OCI-LY3 (cell line): ENCODE measurements around the gene CTNNA1.

ENCODE experiments used
- H2AFZ ChIP-seq: fragments of 200-600, 300-600 bp; shearing (Covaris generic); 2 replicates; pipeline ENCODE4 v1.6.0; 2014; ENCODE audit warnings: antibody characterized with exemption, low read depth, low read length
- H3K27ac ChIP-seq: fragments of 200-600, 300-600 bp; sonication (generic); 2 replicates; pipeline ENCODE4 v1.5.1; 2014; ENCODE audit warnings: mild to moderate bottlenecking, low read length, moderate library complexity, mixed read lengths
- H3K27me3 ChIP-seq: fragments of 200-600, 300-600 bp; sonication (generic); 2 replicates; pipeline ENCODE4 v1.6.1; 2014; ENCODE audit warnings: low read depth, low read length, mixed read lengths
- H3K36me3 ChIP-seq: fragments of 200-600, 300-600 bp; sonication (generic); replicated peaks from 2 replicates; pipeline ENCODE3; 2014; ENCODE audit warnings: low read depth, low read length, mixed read lengths
- H3K4me1 ChIP-seq: fragments of 300-600, 200-600 bp; sonication (generic); 2 replicates; pipeline ENCODE4 v1.6.1; 2014; ENCODE audit warnings: low read length, mixed read lengths
- H3K4me2 ChIP-seq: fragments of 200-600, 300-600 bp; sonication (generic); 2 replicates; pipeline ENCODE4 v1.6.1; 2014; ENCODE audit warnings: low read length, mixed read lengths
- H3K4me3 ChIP-seq: fragments of 300-600, 200-600 bp; sonication (generic); 2 replicates; pipeline ENCODE4 v1.5.1; 2014; ENCODE audit warnings: antibody characterized with exemption, mild to moderate bottlenecking, low read length, moderate library complexity
- H3K79me2 ChIP-seq: fragments of 300-600, 200-600 bp; shearing (Covaris generic); 2 replicates; pipeline ENCODE4 v1.6.1; 2014; ENCODE audit warnings: mild to moderate bottlenecking, low read length, mixed read lengths
- H3K9ac ChIP-seq: fragments of 300-600, 200-600 bp; shearing (Covaris generic); 2 replicates; pipeline ENCODE4 v1.6.0; 2014; ENCODE audit warnings: mild to moderate bottlenecking, low read length, moderate library complexity
- H3K9me3 ChIP-seq: fragments of 200-600, 300-600 bp; shearing (Covaris generic); 2 replicates; pipeline ENCODE4 v1.6.1; 2014; ENCODE audit warnings: low read length, mixed read lengths; ENCODE audit not compliant: insufficient read depth
- H4K20me1 ChIP-seq: fragments of 200-600, 300-600 bp; sonication (generic); 2 replicates; pipeline ENCODE4 v1.6.1; 2016; ENCODE audit warnings: low read length, mixed read lengths; ENCODE audit not compliant: insufficient read depth
- EZH2phosphoT487 ChIP-seq: fragments of 200-600 bp; shearing (Covaris generic); IDR thresholded peaks from 2 replicates; pipeline ENCODE4 v1.6.1; 2018; ENCODE audit warnings: antibody characterized with exemption, mixed run types, low read depth
- TF ChIP-seq, protein P1 (sequence below): fragments of 200-600, 300-600 bp; sonication (generic); IDR thresholded peaks from 2 replicates; pipeline ENCODE4 v1.5.1; 2014; ENCODE audit warnings: antibody characterized with exemption, low read length, low read depth

CTNNA1 gene

DNA sequence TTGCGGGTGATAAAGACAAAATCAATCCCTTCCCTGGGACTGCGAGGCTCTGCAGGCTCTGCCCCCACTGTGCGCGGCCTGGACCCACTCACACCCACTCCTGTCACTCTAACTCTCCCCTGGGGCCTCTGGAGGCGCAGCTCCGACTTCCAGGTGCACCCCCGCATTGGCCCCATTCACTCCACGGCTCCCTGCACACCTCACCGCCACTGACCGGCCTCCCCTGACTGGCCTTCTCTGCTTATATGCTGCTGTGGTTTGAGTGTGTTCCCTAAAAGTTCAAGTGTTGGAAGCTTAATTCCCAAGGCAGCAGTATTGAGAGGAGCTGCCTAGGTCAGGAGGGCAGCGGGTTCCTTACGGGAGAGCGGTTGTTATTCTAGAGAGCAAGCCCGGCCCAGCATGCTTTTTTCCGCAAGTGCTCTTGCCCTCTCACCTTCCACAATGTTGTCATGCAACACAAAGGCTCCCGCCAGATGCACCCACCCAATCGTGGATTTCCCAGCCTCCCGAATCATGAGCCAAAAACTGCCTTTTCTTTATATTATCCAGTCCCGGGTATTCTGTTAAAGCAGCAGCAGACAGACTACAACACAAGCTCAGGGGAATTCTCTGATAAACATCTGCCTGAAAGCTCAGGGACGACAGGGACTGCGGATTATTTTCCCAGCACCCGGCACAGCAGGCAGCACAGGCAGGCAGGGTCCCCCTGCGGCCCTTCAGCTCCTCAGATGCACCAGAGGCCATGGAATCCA, 195.4 kb downstream of the CTNNA1 start:
- no peak overlapping the region for H3K4me3 ChIP-seq
- TF ChIP-seq EZH2phosphoT487: no peak
- TF ChIP-seq, protein P1, sequence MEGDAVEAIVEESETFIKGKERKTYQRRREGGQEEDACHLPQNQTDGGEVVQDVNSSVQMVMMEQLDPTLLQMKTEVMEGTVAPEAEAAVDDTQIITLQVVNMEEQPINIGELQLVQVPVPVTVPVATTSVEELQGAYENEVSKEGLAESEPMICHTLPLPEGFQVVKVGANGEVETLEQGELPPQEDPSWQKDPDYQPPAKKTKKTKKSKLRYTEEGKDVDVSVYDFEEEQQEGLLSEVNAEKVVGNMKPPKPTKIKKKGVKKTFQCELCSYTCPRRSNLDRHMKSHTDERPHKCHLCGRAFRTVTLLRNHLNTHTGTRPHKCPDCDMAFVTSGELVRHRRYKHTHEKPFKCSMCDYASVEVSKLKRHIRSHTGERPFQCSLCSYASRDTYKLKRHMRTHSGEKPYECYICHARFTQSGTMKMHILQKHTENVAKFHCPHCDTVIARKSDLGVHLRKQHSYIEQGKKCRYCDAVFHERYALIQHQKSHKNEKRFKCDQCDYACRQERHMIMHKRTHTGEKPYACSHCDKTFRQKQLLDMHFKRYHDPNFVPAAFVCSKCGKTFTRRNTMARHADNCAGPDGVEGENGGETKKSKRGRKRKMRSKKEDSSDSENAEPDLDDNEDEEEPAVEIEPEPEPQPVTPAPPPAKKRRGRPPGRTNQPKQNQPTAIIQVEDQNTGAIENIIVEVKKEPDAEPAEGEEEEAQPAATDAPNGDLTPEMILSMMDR: no peak
- no peaks in the 10 kb centered on the region for H3K9me3 ChIP-seq
- no peaks in the 10 kb centered on the region for H3K4me1 ChIP-seq
- H3K9ac ChIP-seq: no peak overlapping the region
- H3K4me2 ChIP-seq: no peak overlapping the region
- H3K79me2 ChIP-seq: no peaks in the 10 kb centered on the region
- H3K36me3 ChIP-seq: no peaks in the 10 kb centered on the region
- H4K20me1 ChIP-seq: no peaks in the 10 kb centered on the region
- no peaks in the 10 kb centered on the region for H3K27me3 ChIP-seq
- H2AFZ ChIP-seq: no peak overlapping the region
- no peak overlapping the region for H3K27ac ChIP-seq

DNA sequence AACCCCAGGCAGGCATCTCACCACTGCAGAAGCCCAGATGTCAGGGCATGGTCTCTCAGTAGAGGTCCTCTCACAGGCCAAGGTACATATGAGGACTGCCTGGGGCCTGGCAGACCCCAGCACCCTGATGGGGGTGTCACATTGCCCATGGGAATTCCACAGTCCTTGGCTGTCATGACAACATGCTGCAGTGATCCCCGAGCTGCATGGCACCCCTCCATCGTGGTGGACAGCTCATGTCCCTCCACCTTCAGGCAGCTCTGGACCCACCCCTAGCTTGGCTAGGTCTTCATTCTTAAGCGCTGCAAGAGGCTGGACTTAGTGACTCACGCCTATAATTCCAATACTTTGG, 196.0 kb downstream of the CTNNA1 start:
- Histone ChIP-seq H3K9ac (no peak overlapping the region), H3K4me1 (no peaks in the 10 kb centered on the region), H3K27ac (no peak overlapping the region), H3K36me3 (no peaks in the 10 kb centered on the region), H3K4me3 (no peak overlapping the region), H3K4me2 (no peak overlapping the region), H4K20me1 (no peaks in the 10 kb centered on the region), H3K79me2 (no peaks in the 10 kb centered on the region), H3K9me3 (no peaks in the 10 kb centered on the region), H3K27me3 (no peaks in the 10 kb centered on the region), H2AFZ (no peak overlapping the region)
- no peak for TF ChIP-seq EZH2phosphoT487
- TF ChIP-seq, protein P1: no peak

DNA sequence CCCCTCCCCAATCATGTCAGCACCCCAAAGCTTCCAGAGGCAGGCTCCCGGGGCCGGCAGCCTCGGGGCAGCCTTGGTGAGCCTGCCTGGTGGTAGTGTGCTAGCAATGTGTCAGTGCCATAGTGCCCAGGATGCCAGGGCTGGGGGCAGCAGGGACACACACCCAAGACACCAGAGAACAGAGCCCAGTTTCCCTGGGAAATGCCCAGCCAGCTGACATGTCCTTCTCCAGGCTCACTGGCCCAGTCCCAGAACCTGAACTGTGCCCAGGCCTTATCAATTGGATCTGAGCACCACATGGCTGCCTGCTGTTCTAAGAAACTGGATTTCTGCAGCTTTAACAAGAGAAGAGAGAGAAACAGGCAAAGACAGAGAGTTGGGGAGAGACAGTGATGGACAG, 196.8 kb downstream of the CTNNA1 start:
- no peak overlapping the region for H3K9ac ChIP-seq
- H3K4me3 ChIP-seq: no peak overlapping the region
- TF ChIP-seq EZH2phosphoT487: no peak
- TF ChIP-seq, protein P1: no peak
- no peak overlapping the region for H3K4me2 ChIP-seq
- H3K27me3 ChIP-seq: no peaks in the 10 kb centered on the region
- no peaks in the 10 kb centered on the region for H3K79me2 ChIP-seq
- no peak overlapping the region for H3K27ac ChIP-seq
- no peaks in the 10 kb centered on the region for H3K4me1 ChIP-seq
- H3K9me3 ChIP-seq: no peaks in the 10 kb centered on the region
- H4K20me1 ChIP-seq: no peaks in the 10 kb centered on the region
- H2AFZ ChIP-seq: no peak overlapping the region
- no peaks in the 10 kb centered on the region for H3K36me3 ChIP-seq

DNA sequence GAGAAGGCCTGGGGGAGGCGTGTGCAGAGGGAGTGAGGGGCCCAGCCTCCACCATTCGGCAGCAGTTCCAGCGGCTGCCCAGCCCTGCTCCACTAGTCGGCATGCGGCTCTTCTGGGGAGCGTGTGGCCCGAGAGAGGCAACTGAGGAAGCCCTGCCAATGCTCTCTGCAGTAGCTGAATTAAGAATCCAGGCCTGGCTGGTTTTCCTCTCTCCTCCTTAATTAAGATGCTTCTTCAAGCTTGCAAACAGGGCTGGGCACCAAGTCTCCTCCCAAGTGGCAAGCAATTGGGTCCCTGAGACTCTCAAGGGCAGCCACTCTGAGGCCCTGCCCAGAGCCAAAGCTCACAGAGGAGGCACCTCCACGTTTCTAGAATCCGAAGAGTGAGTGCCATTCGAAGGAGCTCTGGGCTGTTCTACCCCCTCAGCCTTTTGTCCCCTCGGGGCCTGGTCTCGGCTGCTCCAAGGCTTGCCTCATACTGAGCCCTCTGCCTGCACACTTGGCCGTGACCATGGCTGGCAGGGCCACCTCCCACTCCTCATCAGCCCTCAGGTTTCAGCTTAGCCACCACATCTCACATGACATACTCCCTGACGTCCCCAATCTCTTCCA, 197.3 kb downstream of the CTNNA1 start:
- TF ChIP-seq EZH2phosphoT487: no peak
- TF ChIP-seq, protein P1: no peak
- Histone ChIP-seq H3K4me3 (no peak overlapping the region), H3K4me2 (no peak overlapping the region), H3K27me3 (no peaks in the 10 kb centered on the region), H3K9me3 (no peaks in the 10 kb centered on the region), H3K4me1 (no peaks in the 10 kb centered on the region), H3K27ac (no peak overlapping the region), H3K36me3 (no peaks in the 10 kb centered on the region), H4K20me1 (no peaks in the 10 kb centered on the region), H3K79me2 (no peaks in the 10 kb centered on the region), H2AFZ (no peak overlapping the region), H3K9ac (no peak overlapping the region)
